Stomach (tissue), 4 donors: Measurements from ENCODE around the gene LPCAT4.

Experiments
- EP300 ChIP-seq: sonication (generic); formaldehyde crosslinking; IDR thresholded peaks from one replicate; pipeline ENCODE4 v1.6.1; 2017; ENCODE audit warnings: antibody characterized with exemption
- POLR2A ChIP-seq, 4 donors: fragments of 450-650 bp; IDR thresholded peaks; one replicate each; pipeline ENCODE4 v1.6.1; 2016; ENCODE audit warnings: antibody characterized with exemption in 4 of 4, control low read depth in 2 of 4, mild to moderate bottlenecking in 1 of 4, moderate library complexity in 1 of 4
- POLR2AphosphoS5 ChIP-seq, 3 donors: sonication (generic); formaldehyde crosslinking; IDR thresholded peaks; one replicate each; pipeline ENCODE4 v1.6.1; 2016; ENCODE audit warnings: antibody characterized with exemption in 3 of 3
- TF ChIP-seq, protein P1 (sequence below), 7 experiments: fragments of 450-650 bp in 4 of 7; fragments of 200-600 bp in 3 of 7; sonication (generic) in 3 of 7; IDR thresholded peaks; one replicate each; pipeline ENCODE4 v1.5.1; 2016 to 2019; ENCODE audit warnings: antibody characterized with exemption in 7 of 7, control low read depth in 2 of 7, mild to moderate bottlenecking in 1 of 7

DNA sequence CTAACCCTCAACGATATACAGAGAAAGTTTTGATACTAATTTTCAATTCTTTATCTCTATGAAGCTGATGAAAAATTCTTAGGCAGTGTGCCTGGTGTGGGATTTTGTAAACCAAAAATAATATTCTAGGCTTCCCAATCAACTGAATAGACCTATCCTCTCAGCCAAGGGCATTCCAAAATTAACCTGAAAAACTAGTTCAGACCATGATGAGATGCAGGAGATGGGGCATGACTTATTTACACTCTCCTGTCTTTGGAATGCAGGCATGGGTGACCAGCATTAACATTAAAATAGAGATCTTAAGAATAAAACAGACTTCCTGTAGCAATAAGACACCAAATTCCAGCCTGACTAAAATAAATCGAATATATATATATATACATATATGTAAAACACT is 7.8 kb upstream of the LPCAT4 start:
- TF ChIP-seq, protein P1, sequence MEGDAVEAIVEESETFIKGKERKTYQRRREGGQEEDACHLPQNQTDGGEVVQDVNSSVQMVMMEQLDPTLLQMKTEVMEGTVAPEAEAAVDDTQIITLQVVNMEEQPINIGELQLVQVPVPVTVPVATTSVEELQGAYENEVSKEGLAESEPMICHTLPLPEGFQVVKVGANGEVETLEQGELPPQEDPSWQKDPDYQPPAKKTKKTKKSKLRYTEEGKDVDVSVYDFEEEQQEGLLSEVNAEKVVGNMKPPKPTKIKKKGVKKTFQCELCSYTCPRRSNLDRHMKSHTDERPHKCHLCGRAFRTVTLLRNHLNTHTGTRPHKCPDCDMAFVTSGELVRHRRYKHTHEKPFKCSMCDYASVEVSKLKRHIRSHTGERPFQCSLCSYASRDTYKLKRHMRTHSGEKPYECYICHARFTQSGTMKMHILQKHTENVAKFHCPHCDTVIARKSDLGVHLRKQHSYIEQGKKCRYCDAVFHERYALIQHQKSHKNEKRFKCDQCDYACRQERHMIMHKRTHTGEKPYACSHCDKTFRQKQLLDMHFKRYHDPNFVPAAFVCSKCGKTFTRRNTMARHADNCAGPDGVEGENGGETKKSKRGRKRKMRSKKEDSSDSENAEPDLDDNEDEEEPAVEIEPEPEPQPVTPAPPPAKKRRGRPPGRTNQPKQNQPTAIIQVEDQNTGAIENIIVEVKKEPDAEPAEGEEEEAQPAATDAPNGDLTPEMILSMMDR (IDR thresholded peaks at IDR 0.05) = no peak
- TF ChIP-seq POLR2A (IDR thresholded peaks at IDR 0.05) (no peak), EP300 (no peak), POLR2AphosphoS5 (IDR thresholded peaks at IDR 0.05) (no peak)
